T-helper 17 cell (primary cell): ENCODE data around the gene SNORC. TPM values are rescaled to one million over a fixed set of nuclear protein-coding genes. Genes with fewer than 3 reads are reported as not detected.

Source experiments
- ATAC-seq: fragments of 150-1000 bp; cut with Tn5 transposase; 2 replicates; pipeline ENCODE4 v1.10.0; 2021; ENCODE audit warnings: mild to moderate bottlenecking, moderate library complexity
- DNase-seq, 3 donors: peaks; one replicate each; pipeline versions ENCODE4 v3.0.0 to v3.0.0-alpha.2; 2020 to 2021
- H3K9me3 ChIP-seq: one replicate; pipeline ENCODE4 v1.7.0; 2013; ENCODE audit warnings: low read length, mild to moderate bottlenecking; ENCODE audit not compliant: control insufficient read depth, poor library complexity, severe bottlenecking
- H3K27ac Mint-ChIP-seq: one replicate; pipeline ENCODE4 v1.8.0; 2022; ENCODE audit warnings: mild to moderate bottlenecking, moderate library complexity, mixed read lengths
- H3K27me3 Mint-ChIP-seq: one replicate; pipeline ENCODE4 v1.8.0; 2022; ENCODE audit warnings: mixed read lengths
- H3K36me3 Mint-ChIP-seq: one replicate; pipeline ENCODE4 v1.8.0; 2022; ENCODE audit warnings: low read depth, mixed read lengths
- H3K4me1 Mint-ChIP-seq: one replicate; pipeline ENCODE4 v1.8.0; 2022; ENCODE audit warnings: mild to moderate bottlenecking, mixed read lengths
- H3K4me3 Mint-ChIP-seq: one replicate; pipeline ENCODE4 v1.8.0; 2022; ENCODE audit warnings: mild to moderate bottlenecking, moderate library complexity, mixed read lengths
- total RNA-seq, 4 donors: library from RNA in 2 of 4; stranded (reverse) in 2 of 4; gene quantifications; one replicate each; pipeline ENCODE4 v1.2.3 and lab custom pipeline; 2022 to 2026

The SNORC gene
- total RNA-seq, 2 donors from 2014 or later = 1.0 TPM

DNA sequence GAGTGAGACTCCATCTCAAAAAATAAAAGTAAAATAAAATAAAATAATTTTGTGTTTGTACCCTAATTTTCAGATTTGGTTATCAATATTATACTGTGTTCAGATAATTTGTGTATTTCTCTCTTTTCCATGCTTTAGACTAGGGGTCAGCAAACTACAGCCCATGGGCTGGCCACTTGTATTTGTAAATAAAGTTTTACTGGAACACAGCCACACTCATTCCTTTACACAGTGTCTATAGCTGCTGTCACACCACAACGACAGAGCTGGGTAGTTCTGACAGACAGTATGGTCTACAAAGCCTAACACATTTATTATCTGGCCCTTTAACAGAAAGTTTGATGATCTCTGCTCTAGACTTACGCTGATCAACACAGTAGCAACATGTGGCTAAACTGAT lies 43.8 kb downstream of the SNORC start:
- peaks cover 38% of the 10 kb centered on the region for H3K27me3 Mint-ChIP-seq
- H3K36me3 Mint-ChIP-seq = peaks cover 3% of the 10 kb centered on the region
- H3K9me3 ChIP-seq = no peaks in the 10 kb centered on the region
- no peak overlapping the region for H3K27ac Mint-ChIP-seq
- no peak overlapping the region for H3K4me3 Mint-ChIP-seq
- DNase-seq (no peak), ATAC-seq (no peak)
- no peaks in the 10 kb centered on the region for H3K4me1 Mint-ChIP-seq

DNA sequence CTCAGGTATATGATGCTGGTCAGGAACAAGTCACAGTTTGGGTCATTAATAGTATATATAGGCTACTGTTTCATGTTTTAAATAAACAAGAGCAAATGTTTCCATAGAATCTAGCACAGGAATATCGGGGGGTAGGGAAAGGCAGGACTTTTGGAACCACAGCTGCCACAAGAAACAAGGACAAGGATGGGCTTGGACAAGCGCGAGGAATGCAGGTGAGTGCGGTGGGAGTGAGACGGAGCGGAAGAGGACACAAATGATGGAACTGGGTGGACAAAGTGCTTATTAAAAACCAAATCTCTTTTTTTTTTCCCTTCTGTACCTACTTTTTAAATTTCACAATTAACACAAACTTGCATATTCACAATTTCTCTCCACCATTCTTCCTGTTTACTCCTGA lies 49.1 kb downstream of the SNORC start:
- no peak for DNase-seq
- peak overlapping the region; percentile 56 for H3K4me3 Mint-ChIP-seq
- H3K27me3 Mint-ChIP-seq = peaks cover 49% of the 10 kb centered on the region
- H3K4me1 Mint-ChIP-seq = no peaks in the 10 kb centered on the region
- H3K9me3 ChIP-seq = no peaks in the 10 kb centered on the region
- peaks cover 3% of the 10 kb centered on the region for H3K36me3 Mint-ChIP-seq
- no peak overlapping the region for H3K27ac Mint-ChIP-seq
- no peak for ATAC-seq

DNA sequence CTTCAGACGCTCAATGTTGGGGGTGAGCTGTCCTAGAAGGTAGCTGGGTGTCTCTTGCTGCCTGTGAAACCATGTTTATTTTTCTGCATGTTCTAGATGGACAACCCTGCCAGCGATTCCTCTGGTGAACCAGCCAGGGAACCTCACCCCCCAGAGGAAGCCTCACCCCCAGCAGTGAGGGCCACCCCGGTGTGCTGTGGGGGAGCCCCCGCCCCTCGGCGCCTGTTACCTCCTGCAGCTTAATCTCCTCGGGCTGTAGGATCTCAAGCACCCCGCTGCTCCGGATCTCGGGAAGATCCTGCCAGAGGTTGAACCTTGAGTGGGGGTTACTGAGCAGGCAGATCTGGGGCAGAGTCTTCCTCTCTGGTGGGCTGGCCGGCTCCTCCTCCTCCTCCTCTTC lies 50.0 kb downstream of the SNORC start:
- ATAC-seq (no peak), DNase-seq (no peak)
- H3K36me3 Mint-ChIP-seq = peaks cover 3% of the 10 kb centered on the region
- H3K9me3 ChIP-seq = no peaks in the 10 kb centered on the region
- H3K27ac Mint-ChIP-seq = no peak overlapping the region
- H3K4me1 Mint-ChIP-seq = no peaks in the 10 kb centered on the region
- H3K4me3 Mint-ChIP-seq = no peak overlapping the region
- H3K27me3 Mint-ChIP-seq = peaks cover 55% of the 10 kb centered on the region

DNA sequence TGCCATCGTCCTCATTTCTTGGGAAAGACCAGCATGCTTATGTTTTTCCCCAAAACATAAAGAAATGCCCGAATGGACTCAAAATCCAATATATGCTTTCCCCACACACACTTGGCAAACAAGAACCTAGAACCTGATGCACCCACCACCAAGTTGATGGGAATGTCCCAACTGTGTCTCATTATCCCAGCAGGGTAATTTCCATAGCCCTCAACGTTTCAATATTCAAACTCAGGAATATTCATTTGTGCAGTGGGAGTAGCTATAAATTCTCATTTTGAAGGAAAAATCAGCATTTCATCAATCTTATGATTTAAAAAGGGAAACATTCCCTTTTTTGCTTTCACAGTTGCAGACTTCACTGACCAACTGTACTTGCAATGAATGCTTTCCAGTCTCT lies 50.7 kb downstream of the SNORC start:
- no peak overlapping the region for H3K4me3 Mint-ChIP-seq
- DNase-seq = no peak
- H3K27me3 Mint-ChIP-seq = peaks cover 55% of the 10 kb centered on the region
- H3K36me3 Mint-ChIP-seq = no peaks in the 10 kb centered on the region
- no peaks in the 10 kb centered on the region for H3K4me1 Mint-ChIP-seq
- H3K9me3 ChIP-seq = no peaks in the 10 kb centered on the region
- no peak for ATAC-seq
- no peak overlapping the region for H3K27ac Mint-ChIP-seq

DNA sequence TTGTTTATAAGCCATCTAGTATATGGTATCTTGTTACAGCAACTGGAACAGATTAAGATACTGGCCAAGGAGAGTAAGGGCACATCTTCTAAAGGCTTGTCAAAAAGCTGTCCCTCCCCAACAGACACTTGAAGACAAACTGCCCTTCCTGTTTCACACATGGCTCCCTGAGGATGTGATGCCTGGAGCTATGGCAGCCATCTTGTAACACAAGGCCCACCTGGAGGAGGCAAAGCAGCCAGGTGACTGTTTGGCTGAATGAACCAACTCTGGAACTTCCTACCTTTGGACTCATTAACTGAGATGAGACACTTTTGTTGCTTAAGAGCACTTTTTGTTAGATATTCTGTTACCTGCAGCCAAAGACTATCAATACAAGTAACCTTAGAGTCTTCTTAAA lies 54.4 kb downstream of the SNORC start:
- peaks cover 3% of the 10 kb centered on the region for H3K36me3 Mint-ChIP-seq
- no peaks in the 10 kb centered on the region for H3K9me3 ChIP-seq
- no peak overlapping the region for H3K27ac Mint-ChIP-seq
- peaks cover 4% of the 10 kb centered on the region for H3K4me1 Mint-ChIP-seq
- H3K27me3 Mint-ChIP-seq = peaks cover 51% of the 10 kb centered on the region
- DNase-seq (no peak), ATAC-seq (no peak)
- H3K4me3 Mint-ChIP-seq = no peak overlapping the region

DNA sequence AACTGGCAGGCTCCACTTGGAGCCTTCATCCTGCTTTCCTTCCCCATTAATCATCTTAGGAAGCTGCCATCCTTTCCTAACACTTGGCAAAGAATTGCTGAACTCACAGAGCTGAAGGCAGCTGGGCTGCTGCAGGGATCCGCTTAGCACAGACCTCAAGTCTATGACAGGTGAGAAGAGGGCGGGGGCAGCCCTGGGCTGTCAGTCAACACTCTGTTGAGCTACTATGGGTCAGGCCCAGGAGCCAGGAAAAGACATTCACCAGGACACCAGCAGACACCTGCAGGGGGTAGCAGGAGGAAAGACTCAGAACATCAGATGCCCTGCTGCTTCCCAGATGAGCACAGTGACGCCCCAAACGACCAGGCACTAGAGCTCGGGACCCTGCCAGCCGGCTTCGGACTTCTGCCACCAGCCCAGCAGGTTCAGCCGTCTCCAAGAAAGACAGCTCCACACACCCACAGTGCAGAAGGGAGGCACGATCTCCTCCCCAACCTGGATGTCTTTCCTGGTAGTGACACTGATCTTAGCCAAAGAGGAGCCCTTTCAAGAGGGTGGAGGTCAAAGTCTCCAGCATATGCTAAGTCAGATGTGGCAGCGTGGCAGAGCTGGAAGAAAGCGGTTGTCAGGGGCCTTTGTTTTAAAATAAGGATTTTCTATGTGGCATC lies 55.2 kb downstream of the SNORC start:
- ATAC-seq (no peak), DNase-seq (no peak)
- Mint-ChIP-seq H3K4me1 (peaks cover 4% of the 10 kb centered on the region), H3K4me3 (no peak overlapping the region), H3K36me3 (peaks cover 3% of the 10 kb centered on the region), H3K27me3 (peaks cover 51% of the 10 kb centered on the region), H3K27ac (no peak overlapping the region)
- H3K9me3 ChIP-seq = no peaks in the 10 kb centered on the region

DNA sequence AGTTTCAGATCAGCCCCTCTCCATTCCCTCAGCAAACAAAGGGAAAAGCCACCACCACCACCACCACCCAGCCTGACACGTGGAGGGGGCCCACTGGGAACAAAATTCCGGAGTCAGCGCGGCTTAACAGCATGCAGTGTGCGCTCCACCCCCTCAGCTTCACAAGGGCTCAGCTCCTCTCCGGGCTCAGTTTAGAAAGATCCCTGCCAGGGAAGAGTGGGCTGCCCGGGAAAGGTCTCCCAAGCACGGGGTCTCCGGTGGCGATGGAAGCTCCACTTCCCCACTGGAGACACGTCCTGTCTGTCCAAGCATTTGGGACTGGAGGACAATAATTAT lies 55.7 kb downstream of the SNORC start:
- DNase-seq (no peak), ATAC-seq (no peak)
- Mint-ChIP-seq H3K4me3 (no peak overlapping the region), H3K36me3 (peaks cover 3% of the 10 kb centered on the region), H3K27me3 (peaks cover 50% of the 10 kb centered on the region), H3K4me1 (peaks cover 4% of the 10 kb centered on the region), H3K27ac (no peak overlapping the region)
- H3K9me3 ChIP-seq = no peaks in the 10 kb centered on the region

DNA sequence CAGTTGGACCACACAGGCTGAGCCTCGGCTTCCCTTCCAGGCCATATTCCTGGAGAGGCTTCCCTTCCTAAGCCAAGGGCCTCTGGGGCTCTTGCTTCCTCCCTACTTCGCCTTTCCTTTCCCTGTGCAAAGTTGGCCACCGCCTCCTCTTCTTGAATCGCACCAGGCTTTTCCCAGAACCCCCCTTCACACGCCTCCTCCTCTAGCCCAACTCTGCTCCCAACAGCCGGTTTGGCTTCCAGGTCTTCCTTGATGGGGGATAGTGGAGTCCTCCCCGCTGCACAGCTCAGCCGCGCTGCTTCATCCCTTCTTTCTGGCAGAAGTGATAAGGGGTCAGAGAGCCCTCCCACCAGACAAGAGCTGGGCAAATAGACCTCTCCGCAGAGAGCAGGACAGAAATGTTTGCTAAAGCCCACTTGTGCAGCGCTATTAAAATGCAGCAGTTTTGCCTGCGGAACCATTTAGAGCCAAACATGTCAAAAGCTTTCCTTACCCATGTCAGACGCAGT lies 56.4 kb downstream of the SNORC start:
- Mint-ChIP-seq H3K4me3 (peak overlapping the region; percentile 83), H3K27ac (no peak overlapping the region), H3K36me3 (peaks cover 7% of the 10 kb centered on the region), H3K4me1 (peaks cover 4% of the 10 kb centered on the region), H3K27me3 (peaks cover 54% of the 10 kb centered on the region)
- DNase-seq = no peak
- H3K9me3 ChIP-seq = no peaks in the 10 kb centered on the region
- ATAC-seq = no peak

DNA sequence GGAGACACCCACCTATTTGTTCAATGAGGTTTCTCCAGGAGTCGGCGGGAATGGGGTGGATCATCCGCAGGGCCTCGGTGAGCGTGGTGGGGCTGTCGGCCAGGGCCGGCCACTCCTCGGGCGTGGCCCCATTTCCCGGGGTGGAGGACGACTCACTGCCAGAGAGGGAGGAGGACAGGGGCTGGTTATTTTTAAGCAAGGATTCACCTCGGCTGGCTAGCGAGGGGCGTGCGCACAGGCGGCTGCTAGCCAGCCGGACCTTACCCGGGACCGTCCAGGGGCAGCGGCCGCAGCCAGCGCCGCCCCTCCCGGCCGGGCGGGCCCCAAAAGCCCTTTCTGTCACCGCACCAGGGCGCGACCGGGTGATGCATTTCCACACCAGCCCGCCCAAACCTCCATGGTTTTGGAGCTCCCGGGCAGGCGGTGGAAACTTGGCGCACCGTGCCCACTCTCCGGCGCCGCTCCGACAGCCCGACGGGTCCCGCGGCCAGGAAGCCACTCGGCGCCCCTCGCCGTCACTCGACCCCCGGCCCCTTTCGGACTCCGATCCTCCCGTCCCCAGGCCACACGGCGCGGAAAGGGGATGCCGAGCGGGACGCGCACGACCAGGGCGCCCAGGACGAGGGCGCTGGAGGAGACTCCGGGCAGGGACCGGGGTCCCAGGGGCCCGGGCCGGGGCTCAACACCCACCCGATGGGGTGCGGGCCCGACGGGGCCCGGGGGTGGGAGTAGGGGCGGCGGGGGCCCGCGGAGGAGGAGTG lies 57.1 kb downstream of the SNORC start:
- H3K27me3 Mint-ChIP-seq = peaks cover 56% of the 10 kb centered on the region
- peaks cover 4% of the 10 kb centered on the region for H3K4me1 Mint-ChIP-seq
- no peaks in the 10 kb centered on the region for H3K9me3 ChIP-seq
- ATAC-seq = no peak
- H3K27ac Mint-ChIP-seq = no peak overlapping the region
- peaks cover 7% of the 10 kb centered on the region for H3K36me3 Mint-ChIP-seq
- H3K4me3 Mint-ChIP-seq = peak overlapping the region; percentile 83
- DNase-seq = no peak

DNA sequence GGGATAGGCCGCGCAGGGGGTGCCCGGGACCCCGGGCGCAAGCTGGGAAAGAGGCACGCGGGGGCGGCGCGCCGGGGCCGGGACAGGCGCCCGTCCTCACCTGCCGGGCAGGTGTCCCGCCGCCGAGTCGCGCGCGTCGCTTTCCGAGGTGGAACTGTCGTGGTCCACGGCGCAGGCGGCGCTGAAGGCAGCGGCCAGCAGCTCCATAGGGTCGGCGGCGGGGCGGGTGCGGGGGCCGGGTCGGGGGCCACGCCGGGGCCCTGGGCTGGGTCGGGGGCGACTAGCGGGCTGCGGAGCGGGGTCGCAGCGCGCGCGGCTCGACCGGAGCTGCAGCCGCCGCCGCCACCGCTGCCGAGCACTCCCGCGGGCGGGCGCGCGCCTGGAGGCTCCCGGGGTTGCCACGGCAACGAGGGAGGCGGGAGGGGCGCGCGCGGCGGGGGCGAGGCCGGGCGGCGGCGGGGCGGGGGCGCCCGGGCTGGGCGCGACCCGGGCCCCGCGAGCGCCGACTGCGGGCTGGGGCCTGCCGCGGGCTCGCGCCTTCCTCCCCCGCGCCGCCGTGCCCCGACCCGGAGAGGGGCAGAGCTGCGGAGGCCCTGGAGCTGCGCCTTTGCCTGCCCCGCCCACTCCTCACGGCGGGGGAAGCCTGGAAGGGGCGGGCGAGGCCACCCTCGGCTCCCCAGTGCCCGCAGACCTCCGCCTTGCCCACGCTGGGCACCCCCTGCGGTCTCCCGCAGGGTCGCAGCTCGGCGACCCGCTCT lies 57.9 kb downstream of the SNORC start:
- Mint-ChIP-seq H3K27me3 (peaks cover 56% of the 10 kb centered on the region), H3K27ac (no peak overlapping the region), H3K36me3 (peaks cover 7% of the 10 kb centered on the region), H3K4me3 (no peak overlapping the region), H3K4me1 (peaks cover 4% of the 10 kb centered on the region)
- H3K9me3 ChIP-seq = no peaks in the 10 kb centered on the region
- ATAC-seq = no peak
- DNase-seq = no peak

Other genes starting within 250 kb of the SNORC start
- gene EFHD1, start 236.7 kb upstream of the SNORC start, total RNA-seq = 1 to 10 TPM; 1.1 to 1.8 TPM
- gene GIGYF2, start 172.9 kb upstream of the SNORC start, total RNA-seq = 10 to 100 TPM; 55.9 to 62.9 TPM
- not detected for gene KCNJ13, start 93.7 kb upstream of the SNORC start, total RNA-seq
- not detected for gene NGEF, start 143.0 kb downstream of the SNORC start, total RNA-seq
- gene NEU2, start 162.4 kb downstream of the SNORC start, total RNA-seq = not detected
- gene INPP5D, start 190.1 kb downstream of the SNORC start, total RNA-seq = 100 to 1,000 TPM; 163 to 184 TPM